ENCODE measurements around the gene VPS18.

Gene VPS18

GRCh38 chr15:40900256-40901052 is 6.2 kb downstream of the VPS18 start:
- DNase-seq (ENCODE audit: low read depth, low spot score), result no peak

GRCh38 chr15:40901053-40901443 is 6.8 kb downstream of the VPS18 start:
- DNase-seq (ENCODE audit: low read depth, low spot score), result no peak

GRCh38 chr15:40902605-40903561 is 8.6 kb downstream of the VPS18 start:
- no peak for DNase-seq (ENCODE audit: low read depth, low spot score)

- DNase-seq (ENCODE audit: low read depth, low spot score), result no peak
Measured at GRCh38 chr15:40904552-40905201, 10.4 kb downstream of the VPS18 start.

GRCh38 chr15:40906091-40906990 is 12.1 kb downstream of the VPS18 start:
- peak; percentile 46 for DNase-seq (ENCODE audit: low read depth, low spot score)

GRCh38 chr15:40906991-40907802 is 12.9 kb downstream of the VPS18 start:
- DNase-seq (ENCODE audit: low read depth, low spot score), result no peak

- DNase-seq (ENCODE audit: low read depth, low spot score), result no peak
Measured at GRCh38 chr15:40908095-40908494, 13.8 kb downstream of the VPS18 start.

GRCh38 chr15:40909662-40910630 is 15.7 kb downstream of the VPS18 start:
- no peak for DNase-seq (ENCODE audit: low read depth, low spot score)

GRCh38 chr15:40911141-40911540 is 16.9 kb downstream of the VPS18 start:
- DNase-seq (ENCODE audit: low read depth, low spot score), result no peak

- DNase-seq (ENCODE audit: low read depth, low spot score), result no peak
Measured at GRCh38 chr15:40911693-40912092, 17.4 kb downstream of the VPS18 start.

GRCh38 chr15:40912478-40912877 is 18.2 kb downstream of the VPS18 start:
- no peak for DNase-seq (ENCODE audit: low read depth, low spot score)

GRCh38 chr15:40914013-40914412 is 19.8 kb downstream of the VPS18 start:
- DNase-seq (ENCODE audit: low read depth, low spot score), result no peak

GRCh38 chr15:40914486-40914885 is 20.2 kb downstream of the VPS18 start:
- DNase-seq (ENCODE audit: low read depth, low spot score), result no peak

GRCh38 chr15:40915116-40915661 is 20.9 kb downstream of the VPS18 start:
- no peak for DNase-seq (ENCODE audit: low read depth, low spot score)

- DNase-seq (ENCODE audit: low read depth, low spot score), result no peak
Measured at GRCh38 chr15:40915679-40916078, 21.4 kb downstream of the VPS18 start.

GRCh38 chr15:40917585-40917984 is 23.3 kb downstream of the VPS18 start:
- DNase-seq (ENCODE audit: low read depth, low spot score), result no peak

- no peak for DNase-seq (ENCODE audit: low read depth, low spot score)
Measured at GRCh38 chr15:40918146-40918798, 24.0 kb downstream of the VPS18 start.

GRCh38 chr15:40918799-40919392 is 24.6 kb downstream of the VPS18 start:
- no peak for DNase-seq (ENCODE audit: low read depth, low spot score)

All from activated CD4-positive, CD25-positive, alpha-beta regulatory T cell treated with anti-CD3 and anti-CD28 coated beads, Interleukin-2, amount 50 U/mL, for 16 hours (primary cell).